Stomach (tissue), 9 donors: ENCODE data around the gene TGM3. TPM values are rescaled to one million over a fixed set of nuclear protein-coding genes. Genes with fewer than 3 reads are reported as not detected.

Source experiments
- DNase-seq, 2 donors: peaks; one replicate each; pipeline versions ENCODE4 v3.0.0 to v3.0.0-alpha.2; 2013 to 2019
- H3K27ac ChIP-seq, 5 donors: fragments of 200-600 bp in 4 of 5; sonication (generic) in 4 of 5; one replicate each; pipeline ENCODE4 v1.5.1; 2013 to 2019; ENCODE audit warnings: mild to moderate bottlenecking in 1 of 5, moderate library complexity in 1 of 5
- H3K27me3 ChIP-seq, 3 donors: fragments of 200-600 bp; sonication (generic); one replicate each; pipeline ENCODE4 v1.5.1; 2017 to 2019; ENCODE audit warnings: mixed run types in 1 of 3
- H3K36me3 ChIP-seq, 4 donors: fragments of 200-600 bp; sonication (generic); 1 replicate in 3 of 4; 2 replicates in 1 of 4; pipeline ENCODE4 v1.5.1; 2016 to 2019
- H3K4me1 ChIP-seq, 4 donors: fragments of 200-600 bp; sonication (generic); one replicate each; pipeline ENCODE4 v1.5.1; 2016 to 2019
- H3K4me3 ChIP-seq, 4 donors: fragments of 200-600 bp; sonication (generic) in 3 of 4; one replicate each; pipeline ENCODE4 v1.5.1; 2016 to 2019; ENCODE audit warnings: mild to moderate bottlenecking in 1 of 4
- H3K9me3 ChIP-seq, 4 donors: fragments of 200-600 bp; sonication (generic); one replicate each; pipeline ENCODE4 v1.5.1; 2016 to 2019
- EP300 ChIP-seq: sonication (generic); formaldehyde crosslinking; IDR thresholded peaks from one replicate; pipeline ENCODE4 v1.6.1; 2017; ENCODE audit warnings: antibody characterized with exemption
- POLR2A ChIP-seq, 4 donors: fragments of 450-650 bp; IDR thresholded peaks; one replicate each; pipeline ENCODE4 v1.6.1; 2016; ENCODE audit warnings: antibody characterized with exemption in 4 of 4, control low read depth in 2 of 4, mild to moderate bottlenecking in 1 of 4, moderate library complexity in 1 of 4
- POLR2AphosphoS5 ChIP-seq, 3 donors: sonication (generic); formaldehyde crosslinking; IDR thresholded peaks; one replicate each; pipeline ENCODE4 v1.6.1; 2016; ENCODE audit warnings: antibody characterized with exemption in 3 of 3
- WGBS, 5 donors: extraction: QIAGEN DNeasy Blood & Tissue Kit in 3 of 5; methylation state at CpG; one replicate each; pipeline versions ENCODE4 v1.1.5 to v1.1.7; 2013 to 2018; 5-methylcytosine and 5-hydroxymethylcytosine counted together
- intact Hi-C: fragments of 100-400 bp; cut with DNase I; formaldehyde crosslinking; loops from one replicate; pipeline ENCODE4 v1.15.1; 2023; ENCODE audit warnings: low total_unique reads
- polyA plus RNA-seq, 3 donors: library from polyadenylated mRNA; stranded (reverse); fragments of 200-250 nt; gene quantifications; one replicate each; pipeline ENCODE4 v1.2.3, GENCODE V29; 2013
- total RNA-seq, 5 donors: library from RNA; depleted of rRNA; stranded (reverse); fragments of >200 nt; gene quantifications; one replicate each; pipeline versions ENCODE4 v1.1.0 to v1.2.3, GENCODE V29; 2014 to 2016
- TF ChIP-seq, protein P1 (sequence below), 7 experiments: fragments of 450-650 bp in 4 of 7; fragments of 200-600 bp in 3 of 7; sonication (generic) in 3 of 7; IDR thresholded peaks; one replicate each; pipeline ENCODE4 v1.5.1; 2016 to 2019; ENCODE audit warnings: antibody characterized with exemption in 7 of 7, control low read depth in 2 of 7, mild to moderate bottlenecking in 1 of 7
- donor health status: healthy with polysubstance abuse.
- donor health status: Bipolar disorder and iron deficiency.
- donor health status: healthy.

TGM3 gene
- total and polyA plus RNA-seq, 8 donors: 0.62 to 173 (median 3.4) TPM; not detected in 5

DNA sequence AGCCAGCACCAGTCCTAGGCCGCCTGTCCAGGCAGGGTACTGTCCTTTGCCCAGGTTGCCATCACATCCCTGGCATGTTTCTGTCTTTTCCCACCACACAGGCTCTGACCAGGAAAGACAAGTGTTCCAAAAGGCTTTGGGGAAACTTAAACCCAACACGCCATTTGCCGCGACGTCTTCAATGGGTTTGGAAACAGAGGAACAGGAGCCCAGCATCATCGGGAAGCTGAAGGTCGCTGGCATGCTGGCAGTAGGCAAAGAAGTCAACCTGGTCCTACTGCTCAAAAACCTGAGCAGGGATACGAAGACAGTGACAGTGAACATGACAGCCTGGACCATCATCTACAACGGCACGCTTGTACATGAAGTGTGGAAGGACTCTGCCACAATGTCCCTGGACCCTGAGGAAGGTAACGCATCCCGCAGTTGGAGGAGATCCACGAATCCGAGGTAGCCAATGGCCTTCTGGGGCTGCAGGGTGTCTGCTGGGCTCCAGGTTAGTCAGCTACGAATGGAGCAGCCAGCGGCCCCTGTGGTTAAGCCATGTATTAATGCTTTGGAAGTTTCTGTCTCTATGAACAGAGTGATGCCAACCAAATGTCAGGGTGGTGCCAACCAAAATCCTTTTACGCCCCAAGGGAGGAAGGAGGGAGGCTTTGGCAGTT is 36.2 kb downstream of the TGM3 start:
- no peak for DNase-seq
- H3K4me1 ChIP-seq: no peaks in the 10 kb centered on the region
- H3K9me3 ChIP-seq: no peaks in the 10 kb centered on the region
- 87 to 93% (median 91%) methylated on average over 16 to 17 of the region's 17 CpGs for WGBS, 5 donors
- no peak overlapping the region for H3K4me3 ChIP-seq
- no peak overlapping the region for H3K27ac ChIP-seq
- TF ChIP-seq, protein P1, sequence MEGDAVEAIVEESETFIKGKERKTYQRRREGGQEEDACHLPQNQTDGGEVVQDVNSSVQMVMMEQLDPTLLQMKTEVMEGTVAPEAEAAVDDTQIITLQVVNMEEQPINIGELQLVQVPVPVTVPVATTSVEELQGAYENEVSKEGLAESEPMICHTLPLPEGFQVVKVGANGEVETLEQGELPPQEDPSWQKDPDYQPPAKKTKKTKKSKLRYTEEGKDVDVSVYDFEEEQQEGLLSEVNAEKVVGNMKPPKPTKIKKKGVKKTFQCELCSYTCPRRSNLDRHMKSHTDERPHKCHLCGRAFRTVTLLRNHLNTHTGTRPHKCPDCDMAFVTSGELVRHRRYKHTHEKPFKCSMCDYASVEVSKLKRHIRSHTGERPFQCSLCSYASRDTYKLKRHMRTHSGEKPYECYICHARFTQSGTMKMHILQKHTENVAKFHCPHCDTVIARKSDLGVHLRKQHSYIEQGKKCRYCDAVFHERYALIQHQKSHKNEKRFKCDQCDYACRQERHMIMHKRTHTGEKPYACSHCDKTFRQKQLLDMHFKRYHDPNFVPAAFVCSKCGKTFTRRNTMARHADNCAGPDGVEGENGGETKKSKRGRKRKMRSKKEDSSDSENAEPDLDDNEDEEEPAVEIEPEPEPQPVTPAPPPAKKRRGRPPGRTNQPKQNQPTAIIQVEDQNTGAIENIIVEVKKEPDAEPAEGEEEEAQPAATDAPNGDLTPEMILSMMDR (IDR thresholded peaks at IDR 0.05): no peak
- TF ChIP-seq POLR2AphosphoS5 (IDR thresholded peaks at IDR 0.05) (no peak), EP300 (no peak), POLR2A (IDR thresholded peaks at IDR 0.05) (no peak)
- peaks cover 0 to 13% (median 0%) of the 10 kb centered on the region in 3 donors for H3K27me3 ChIP-seq
- intact Hi-C loops: no loop called here
- H3K36me3 ChIP-seq: no peaks in the 10 kb centered on the region

DNA sequence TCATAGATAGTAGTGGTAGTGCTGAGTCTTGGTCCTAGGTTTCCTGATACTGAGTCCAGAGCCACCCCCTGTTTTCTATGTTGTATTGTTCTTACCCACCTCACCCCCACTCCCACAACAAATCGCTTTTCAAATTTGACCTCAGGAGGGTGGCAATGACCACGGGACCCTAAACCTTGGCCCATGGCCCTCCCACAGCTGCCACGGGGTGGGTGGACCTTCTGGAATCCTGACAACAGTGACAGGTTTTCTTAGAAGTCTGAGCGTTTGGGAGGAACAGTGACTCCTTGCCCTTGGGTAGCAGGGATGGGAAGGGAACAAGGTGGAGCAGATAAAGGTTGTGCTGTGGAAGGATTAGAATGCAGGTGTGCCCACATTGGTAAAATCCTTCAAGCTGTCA is 36.9 kb downstream of the TGM3 start:
- H3K4me3 ChIP-seq: no peak overlapping the region
- TF ChIP-seq, protein P1 (IDR thresholded peaks at IDR 0.05): no peak
- TF ChIP-seq POLR2A (IDR thresholded peaks at IDR 0.05) (no peak), POLR2AphosphoS5 (IDR thresholded peaks at IDR 0.05) (no peak)
- no peaks in the 10 kb centered on the region for H3K4me1 ChIP-seq
- 50 to 65% (median 52%) methylated on average over 4 of the region's 4 CpGs for WGBS, 5 donors
- intact Hi-C loops: no loop called here
- no peaks in the 10 kb centered on the region for H3K9me3 ChIP-seq
- H3K27ac ChIP-seq: no peak overlapping the region
- H3K36me3 ChIP-seq: no peaks in the 10 kb centered on the region
- DNase-seq: no peak
- H3K27me3 ChIP-seq: peaks cover 0 to 13% (median 0%) of the 10 kb centered on the region in 3 donors

DNA sequence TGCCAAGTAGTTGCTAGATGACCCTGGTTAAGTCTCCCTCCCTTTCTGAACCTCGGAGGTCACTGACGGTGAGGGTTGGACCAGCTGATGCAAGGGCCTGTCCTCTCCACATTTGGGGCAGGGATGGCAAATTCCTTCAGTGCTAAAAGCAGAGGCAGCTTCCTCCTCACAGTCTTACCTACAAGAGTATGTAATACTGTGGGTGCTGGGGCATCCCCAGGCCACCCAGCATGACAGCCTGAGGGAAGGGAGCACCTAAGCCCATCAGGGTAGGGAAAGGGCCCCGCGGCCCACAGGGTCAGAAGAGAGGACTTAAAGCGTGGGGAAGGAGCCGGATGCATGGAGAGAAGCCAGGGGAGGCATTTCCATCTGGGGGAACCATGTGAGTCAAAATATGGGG is 38.0 kb downstream of the TGM3 start:
- TF ChIP-seq, protein P1 (IDR thresholded peaks at IDR 0.05): no peak
- TF ChIP-seq EP300: no peak
- no peak for TF ChIP-seq POLR2A (IDR thresholded peaks at IDR 0.05)
- TF ChIP-seq POLR2AphosphoS5 (IDR thresholded peaks at IDR 0.05): no peak
- H3K4me1 ChIP-seq: no peaks in the 10 kb centered on the region
- no peak overlapping the region for H3K27ac ChIP-seq
- no peak for DNase-seq
- H3K27me3 ChIP-seq: peaks cover 0 to 13% (median 0%) of the 10 kb centered on the region in 3 donors
- intact Hi-C loops: no loop called here
- WGBS, 5 donors: 73 to 88% (median 80%) methylated on average over 6 of the region's 6 CpGs
- H3K36me3 ChIP-seq: no peaks in the 10 kb centered on the region
- no peaks in the 10 kb centered on the region for H3K9me3 ChIP-seq
- no peak overlapping the region for H3K4me3 ChIP-seq

DNA sequence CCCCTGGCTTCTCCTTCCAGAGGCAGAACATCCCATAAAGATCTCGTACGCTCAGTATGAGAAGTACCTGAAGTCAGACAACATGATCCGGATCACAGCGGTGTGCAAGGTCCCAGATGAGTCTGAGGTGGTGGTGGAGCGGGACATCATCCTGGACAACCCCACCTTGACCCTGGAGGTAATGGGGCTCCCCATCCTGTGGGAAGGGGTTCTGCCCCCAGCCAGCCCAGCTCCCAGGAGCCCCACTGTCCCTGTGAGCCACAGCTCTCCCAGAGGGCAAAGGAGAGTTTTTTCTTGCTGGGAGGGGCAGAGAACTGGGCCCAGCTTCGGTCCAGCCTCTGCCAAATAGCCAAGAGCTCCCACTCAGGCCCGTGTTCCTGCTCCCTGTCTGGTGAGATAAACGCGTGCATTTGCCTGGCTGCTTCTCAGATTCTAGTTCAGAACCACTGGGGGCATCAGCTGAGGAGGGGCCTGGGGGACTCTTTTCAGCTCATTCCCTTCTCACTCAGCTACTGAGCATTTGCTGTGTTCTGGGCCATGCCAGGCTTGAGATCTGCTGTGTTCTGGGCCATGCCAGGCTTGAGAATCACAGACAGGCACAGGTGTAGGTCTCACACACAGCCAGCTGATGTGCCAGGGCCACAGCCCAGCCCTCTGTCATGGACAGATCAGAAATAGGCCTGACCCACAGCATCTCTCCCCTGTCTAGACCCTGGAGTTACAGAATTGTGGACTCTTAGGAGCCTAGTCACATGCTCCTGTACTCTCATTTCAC is 39.5 kb downstream of the TGM3 start:
- Histone ChIP-seq H3K4me1 (no peaks in the 10 kb centered on the region), H3K4me3 (no peak overlapping the region), H3K36me3 (no peaks in the 10 kb centered on the region), H3K27ac (no peak overlapping the region), H3K27me3 (peaks cover 0 to 18% (median 0%) of the 10 kb centered on the region in 3 donors), H3K9me3 (no peaks in the 10 kb centered on the region)
- WGBS, 5 donors: 82 to 90% (median 86%) methylated on average over 4 to 9 of the region's 9 CpGs
- DNase-seq: no peak
- intact Hi-C loops: no loop called here
- TF ChIP-seq POLR2A (IDR thresholded peaks at IDR 0.05) (no peak), EP300 (no peak), POLR2AphosphoS5 (IDR thresholded peaks at IDR 0.05) (no peak)
- TF ChIP-seq, protein P1 (IDR thresholded peaks at IDR 0.05): no peak
